Astrocyte (in vitro differentiated cells and primary cell): ENCODE results near the gene MLLT11. TPM values are rescaled to one million over a fixed set of nuclear protein-coding genes. Genes with fewer than 3 reads are reported as not detected.

ENCODE experiments used
- DNase-seq: peaks from one replicate; pipeline ENCODE4 v3.0.0-alpha.2; 2010; ENCODE audit warnings: low read depth
- FAIRE-seq: peaks from 2 replicates; lab custom pipeline; 2011; peaks lifted over from hg19 to GRCh38; lab: Jason Lieb, UNC
- H2AFZ ChIP-seq: 2 replicates; pipeline ENCODE4 v1.6.0; 2012; ENCODE audit warnings: low read depth, low read length, inconsistent platforms
- H3K27ac ChIP-seq: 2 replicates; pipeline ENCODE4 v1.5.1; 2011; ENCODE audit warnings: low read depth, low read length, inconsistent platforms
- H3K27me3 ChIP-seq: 2 replicates; pipeline ENCODE4 v1.6.0; 2011; ENCODE audit warnings: low read length, inconsistent platforms; ENCODE audit not compliant: insufficient read depth
- H3K36me3 ChIP-seq: 2 replicates; pipeline ENCODE4 v1.5.1; 2011; ENCODE audit warnings: low read length, inconsistent platforms; ENCODE audit not compliant: insufficient read depth
- H3K4me1 ChIP-seq: 2 replicates; pipeline ENCODE4 v1.5.1; 2011; ENCODE audit warnings: low read length, inconsistent platforms; ENCODE audit not compliant: insufficient read depth
- H3K4me2 ChIP-seq: 2 replicates; pipeline ENCODE4 v1.6.0; 2012; ENCODE audit warnings: low read length, inconsistent platforms
- H3K4me3 ChIP-seq: 2 replicates; pipeline ENCODE4 v1.5.1; 2011; ENCODE audit warnings: low read depth, mild to moderate bottlenecking, low read length, inconsistent platforms; ENCODE audit not compliant: insufficient read depth
- H3K79me2 ChIP-seq: 2 replicates; pipeline ENCODE4 v1.6.0; 2012; ENCODE audit warnings: mild to moderate bottlenecking, low read length, inconsistent platforms; ENCODE audit not compliant: insufficient read depth
- H3K9ac ChIP-seq: 2 replicates; pipeline ENCODE4 v1.6.0; 2012; ENCODE audit warnings: mild to moderate bottlenecking, low read length, inconsistent platforms
- H3K9me3 ChIP-seq: 2 replicates; pipeline ENCODE4 v1.5.1; 2012; ENCODE audit warnings: low read depth, mild to moderate bottlenecking, low read length, inconsistent platforms; ENCODE audit not compliant: insufficient read depth
- H4K20me1 ChIP-seq: 2 replicates; pipeline ENCODE4 v1.6.0; 2012; ENCODE audit warnings: low read length, inconsistent platforms; ENCODE audit not compliant: insufficient read depth
- H3K27ac Mint-ChIP-seq: one replicate; pipeline ENCODE4 v1.8.0; 2021; ENCODE audit warnings: mild to moderate bottlenecking, mixed read lengths; ENCODE audit not compliant: unreplicated experiment
- H3K27me3 Mint-ChIP-seq: one replicate; pipeline ENCODE4 v1.8.0; 2021; ENCODE audit warnings: low read depth, mixed read lengths; ENCODE audit not compliant: unreplicated experiment
- H3K36me3 Mint-ChIP-seq: one replicate; pipeline ENCODE4 v1.8.0; 2021; ENCODE audit warnings: low read depth, mixed read lengths; ENCODE audit not compliant: unreplicated experiment
- H3K4me1 Mint-ChIP-seq: one replicate; pipeline ENCODE4 v1.8.0; 2021; ENCODE audit warnings: low read depth, mixed read lengths; ENCODE audit not compliant: unreplicated experiment
- H3K4me3 Mint-ChIP-seq: one replicate; pipeline ENCODE4 v1.8.0; 2021; ENCODE audit warnings: mild to moderate bottlenecking, moderate library complexity, mixed read lengths; ENCODE audit not compliant: unreplicated experiment
- H3K9me3 Mint-ChIP-seq: one replicate; pipeline ENCODE4 v1.8.0; 2021; ENCODE audit warnings: mild to moderate bottlenecking, mixed read lengths; ENCODE audit not compliant: unreplicated experiment
- EZH2 ChIP-seq: IDR thresholded peaks from 2 replicates; pipeline ENCODE4 v1.6.1; 2012; ENCODE audit warnings: mild to moderate bottlenecking, low read length, inconsistent platforms; ENCODE audit not compliant: insufficient read depth
- total RNA-seq: library from RNA; stranded (reverse); gene quantifications from 2 replicates; pipeline ENCODE4 v1.2.1, GENCODE V29; 2021
- TF ChIP-seq, protein P1 (sequence below): IDR thresholded peaks from 2 replicates; pipeline ENCODE4 v1.5.1; 2011; ENCODE audit warnings: low read depth, mild to moderate bottlenecking, inconsistent platforms, low read length, moderate library complexity; ENCODE audit not compliant: insufficient read depth

MLLT11 gene
- total RNA-seq, 1 donor from 2014 or later, result 77.4 TPM

DNA sequence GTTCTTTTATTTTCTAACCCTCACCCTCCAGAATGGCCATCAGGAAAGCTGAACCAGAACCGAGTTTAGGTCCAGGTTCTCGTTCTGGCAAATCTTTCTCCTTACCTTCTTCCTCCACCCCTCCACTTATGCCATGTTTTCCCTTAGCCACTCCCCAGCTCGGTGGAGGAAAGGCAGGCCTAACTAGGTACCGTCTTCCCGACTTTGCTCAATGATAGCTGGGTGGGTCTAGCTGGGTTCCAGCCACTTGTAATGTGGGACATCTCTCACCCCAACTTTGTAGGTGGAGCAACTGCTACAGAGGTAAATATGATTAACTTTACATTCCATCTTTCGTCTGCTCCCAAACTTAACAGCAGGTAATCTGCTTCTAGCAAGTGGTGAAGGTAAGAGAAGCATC, 23.2 kb upstream of the MLLT11 start:
- Histone ChIP-seq H3K4me1 (no peaks in the 10 kb centered on the region), H3K79me2 (no peaks in the 10 kb centered on the region), H3K4me2 (no peak overlapping the region), H4K20me1 (no peaks in the 10 kb centered on the region), H3K27me3 (no peaks in the 10 kb centered on the region), H3K4me3 (no peak overlapping the region), H3K27ac (no peak overlapping the region), H3K9me3 (no peaks in the 10 kb centered on the region), H3K36me3 (no peaks in the 10 kb centered on the region), H3K9ac (no peak overlapping the region), H2AFZ (no peak overlapping the region)
- DNase-seq (no peak), FAIRE-seq (no peak)
- Mint-ChIP-seq H3K27me3 (no peaks in the 10 kb centered on the region), H3K27ac (no peak overlapping the region), H3K4me1 (peaks cover 8% of the 10 kb centered on the region), H3K4me3 (no peak overlapping the region), H3K9me3 (no peaks in the 10 kb centered on the region), H3K36me3 (peaks cover 21% of the 10 kb centered on the region)
- TF ChIP-seq, protein P1, sequence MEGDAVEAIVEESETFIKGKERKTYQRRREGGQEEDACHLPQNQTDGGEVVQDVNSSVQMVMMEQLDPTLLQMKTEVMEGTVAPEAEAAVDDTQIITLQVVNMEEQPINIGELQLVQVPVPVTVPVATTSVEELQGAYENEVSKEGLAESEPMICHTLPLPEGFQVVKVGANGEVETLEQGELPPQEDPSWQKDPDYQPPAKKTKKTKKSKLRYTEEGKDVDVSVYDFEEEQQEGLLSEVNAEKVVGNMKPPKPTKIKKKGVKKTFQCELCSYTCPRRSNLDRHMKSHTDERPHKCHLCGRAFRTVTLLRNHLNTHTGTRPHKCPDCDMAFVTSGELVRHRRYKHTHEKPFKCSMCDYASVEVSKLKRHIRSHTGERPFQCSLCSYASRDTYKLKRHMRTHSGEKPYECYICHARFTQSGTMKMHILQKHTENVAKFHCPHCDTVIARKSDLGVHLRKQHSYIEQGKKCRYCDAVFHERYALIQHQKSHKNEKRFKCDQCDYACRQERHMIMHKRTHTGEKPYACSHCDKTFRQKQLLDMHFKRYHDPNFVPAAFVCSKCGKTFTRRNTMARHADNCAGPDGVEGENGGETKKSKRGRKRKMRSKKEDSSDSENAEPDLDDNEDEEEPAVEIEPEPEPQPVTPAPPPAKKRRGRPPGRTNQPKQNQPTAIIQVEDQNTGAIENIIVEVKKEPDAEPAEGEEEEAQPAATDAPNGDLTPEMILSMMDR, result no peak
- no peak for TF ChIP-seq EZH2

DNA sequence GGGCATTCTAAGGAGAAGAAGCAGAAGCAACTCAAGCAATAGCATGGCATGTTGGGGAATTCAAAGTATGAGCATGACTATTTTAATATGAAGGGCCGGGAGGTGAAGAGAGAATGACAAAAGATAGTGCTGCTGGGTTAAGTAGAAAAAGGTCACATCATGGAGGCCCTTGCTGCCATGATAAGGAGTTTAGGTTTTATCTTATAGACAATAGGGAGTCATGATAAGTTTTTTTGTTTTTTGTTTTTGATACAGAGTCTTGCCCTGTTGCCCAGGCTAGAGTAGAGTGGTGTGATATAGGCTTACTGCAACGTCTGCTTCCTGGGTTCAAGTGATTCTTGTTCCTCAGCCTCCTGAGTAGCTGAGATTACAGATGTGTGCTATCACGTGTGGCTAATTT, 20.7 kb upstream of the MLLT11 start:
- TF ChIP-seq EZH2, result no peak
- TF ChIP-seq, protein P1, result no peak
- Histone ChIP-seq H3K27me3 (no peaks in the 10 kb centered on the region), H3K4me1 (no peaks in the 10 kb centered on the region), H2AFZ (no peak overlapping the region), H3K4me2 (no peak overlapping the region), H3K27ac (no peak overlapping the region), H4K20me1 (no peaks in the 10 kb centered on the region), H3K4me3 (no peak overlapping the region), H3K9me3 (no peaks in the 10 kb centered on the region), H3K9ac (no peak overlapping the region), H3K36me3 (no peaks in the 10 kb centered on the region), H3K79me2 (no peaks in the 10 kb centered on the region)
- DNase-seq, result no peak
- H3K27me3 Mint-ChIP-seq, result no peaks in the 10 kb centered on the region
- H3K4me3 Mint-ChIP-seq, result no peak overlapping the region
- H3K9me3 Mint-ChIP-seq, result no peaks in the 10 kb centered on the region
- no peak overlapping the region for H3K27ac Mint-ChIP-seq
- no peak for FAIRE-seq
- peaks cover under 1% of the 10 kb centered on the region for H3K4me1 Mint-ChIP-seq
- peaks cover 17% of the 10 kb centered on the region for H3K36me3 Mint-ChIP-seq

DNA sequence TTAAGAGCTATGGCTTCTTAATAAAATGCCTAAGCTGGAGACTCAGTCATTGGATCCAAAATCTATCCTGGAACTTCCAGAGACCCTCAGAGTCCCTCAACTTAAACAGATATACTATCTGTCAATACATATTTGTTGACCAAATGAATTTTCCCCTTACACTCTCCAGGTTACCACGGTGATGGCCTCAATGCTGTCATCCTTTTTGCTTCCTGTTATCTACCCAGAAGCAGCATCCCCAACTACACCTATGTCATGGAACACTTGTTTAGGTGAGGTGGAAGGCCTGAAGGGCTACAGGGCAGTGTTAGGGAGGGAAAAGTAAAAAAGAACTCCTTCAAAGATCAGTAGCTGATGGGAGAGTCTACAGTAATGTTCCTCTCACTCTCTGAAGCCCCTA, 17.0 kb upstream of the MLLT11 start:
- Mint-ChIP-seq H3K27ac (no peak overlapping the region), H3K4me3 (no peak overlapping the region), H3K27me3 (no peaks in the 10 kb centered on the region), H3K36me3 (peaks cover 15% of the 10 kb centered on the region), H3K9me3 (no peaks in the 10 kb centered on the region), H3K4me1 (no peaks in the 10 kb centered on the region)
- Histone ChIP-seq H3K79me2 (no peaks in the 10 kb centered on the region), H2AFZ (no peak overlapping the region), H3K27ac (no peak overlapping the region), H3K4me1 (peaks cover 3% of the 10 kb centered on the region), H3K4me2 (no peak overlapping the region), H4K20me1 (no peaks in the 10 kb centered on the region), H3K9me3 (no peaks in the 10 kb centered on the region), H3K4me3 (no peak overlapping the region), H3K9ac (no peak overlapping the region), H3K36me3 (no peaks in the 10 kb centered on the region), H3K27me3 (no peaks in the 10 kb centered on the region)
- FAIRE-seq, result no peak
- DNase-seq, result no peak
- no peak for TF ChIP-seq EZH2
- TF ChIP-seq, protein P1, result no peak
